ENCODE results near the gene ASB12. TPM values are rescaled to one million over a fixed set of nuclear protein-coding genes. Genes with fewer than 3 reads are reported as not detected.

ASB12 gene
- total RNA-seq, 1 donor from 2014 or later, result not detected

DNA sequence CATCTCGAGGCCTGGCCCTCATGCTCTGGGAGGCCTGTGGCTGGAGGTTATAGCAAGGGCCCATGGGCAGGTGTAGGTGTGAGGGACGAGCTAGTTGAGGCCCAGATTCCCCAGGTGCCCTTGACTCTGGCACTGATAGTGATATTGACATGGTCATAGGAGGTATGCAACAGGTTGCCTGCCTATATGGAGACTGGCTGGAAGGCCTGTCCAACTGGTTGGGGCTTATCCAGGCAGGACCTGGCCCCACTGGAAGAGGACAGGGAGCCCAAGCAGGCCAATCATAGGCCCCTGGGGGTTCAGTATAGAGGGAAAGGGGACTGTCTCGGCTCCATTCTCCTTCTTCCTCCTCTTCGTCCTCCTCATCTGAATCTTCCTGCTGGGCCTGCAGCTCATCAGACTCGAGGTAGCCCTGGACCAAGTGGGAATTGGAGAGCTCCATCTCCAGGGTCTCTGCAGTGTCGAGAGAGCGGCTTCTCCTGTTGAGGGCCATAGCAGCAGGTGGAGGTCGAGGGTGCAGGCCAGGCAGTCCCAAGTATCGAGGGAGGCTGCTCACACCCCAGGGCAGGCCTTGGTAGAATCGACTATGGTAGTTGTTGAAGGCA, 40.2 kb downstream of the ASB12 start:
- no peaks in the 10 kb centered on the region for H3K36me3 ChIP-seq (ENCODE audit: control insufficient read depth, insufficient read depth, low read length)
- TF ChIP-seq, protein P1, sequence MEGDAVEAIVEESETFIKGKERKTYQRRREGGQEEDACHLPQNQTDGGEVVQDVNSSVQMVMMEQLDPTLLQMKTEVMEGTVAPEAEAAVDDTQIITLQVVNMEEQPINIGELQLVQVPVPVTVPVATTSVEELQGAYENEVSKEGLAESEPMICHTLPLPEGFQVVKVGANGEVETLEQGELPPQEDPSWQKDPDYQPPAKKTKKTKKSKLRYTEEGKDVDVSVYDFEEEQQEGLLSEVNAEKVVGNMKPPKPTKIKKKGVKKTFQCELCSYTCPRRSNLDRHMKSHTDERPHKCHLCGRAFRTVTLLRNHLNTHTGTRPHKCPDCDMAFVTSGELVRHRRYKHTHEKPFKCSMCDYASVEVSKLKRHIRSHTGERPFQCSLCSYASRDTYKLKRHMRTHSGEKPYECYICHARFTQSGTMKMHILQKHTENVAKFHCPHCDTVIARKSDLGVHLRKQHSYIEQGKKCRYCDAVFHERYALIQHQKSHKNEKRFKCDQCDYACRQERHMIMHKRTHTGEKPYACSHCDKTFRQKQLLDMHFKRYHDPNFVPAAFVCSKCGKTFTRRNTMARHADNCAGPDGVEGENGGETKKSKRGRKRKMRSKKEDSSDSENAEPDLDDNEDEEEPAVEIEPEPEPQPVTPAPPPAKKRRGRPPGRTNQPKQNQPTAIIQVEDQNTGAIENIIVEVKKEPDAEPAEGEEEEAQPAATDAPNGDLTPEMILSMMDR (IDR thresholded peaks at IDR 0.05; ENCODE audit: insufficient read depth, low read length, poor library complexity, severe bottlenecking), result no peak
- DNase-seq (ENCODE audit: low read depth), result no peak
- H3K27me3 ChIP-seq (ENCODE audit: control insufficient read depth, insufficient read depth, low read length), result no peaks in the 10 kb centered on the region
- H3K4me3 ChIP-seq (ENCODE audit: low read depth, low read length), result no peak overlapping the region

DNA sequence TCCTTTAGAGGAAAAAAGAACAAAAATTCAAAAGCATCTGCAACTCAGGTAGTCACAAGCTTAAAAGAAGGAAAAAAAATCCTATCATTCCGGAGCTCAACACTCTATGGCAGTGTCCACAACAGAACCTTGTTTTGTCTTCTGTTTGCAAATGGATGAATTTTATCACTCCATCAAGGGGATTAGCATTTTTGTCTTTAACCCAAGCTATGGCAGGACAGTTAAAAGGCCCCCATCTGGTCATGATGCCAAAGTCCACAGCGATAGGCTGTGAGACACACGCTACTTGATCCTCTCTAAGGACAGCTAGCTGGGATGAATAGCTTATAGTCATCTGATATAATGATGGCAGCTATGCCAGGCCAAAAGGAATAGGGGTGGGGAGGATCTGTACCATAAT, 41.5 kb downstream of the ASB12 start:
- Histone ChIP-seq H3K4me3 (ENCODE audit: low read depth, low read length) (no peak overlapping the region), H3K27me3 (ENCODE audit: control insufficient read depth, insufficient read depth, low read length) (no peaks in the 10 kb centered on the region), H3K36me3 (ENCODE audit: control insufficient read depth, insufficient read depth, low read length) (no peaks in the 10 kb centered on the region)
- TF ChIP-seq, protein P1 (IDR thresholded peaks at IDR 0.05; ENCODE audit: insufficient read depth, low read length, poor library complexity, severe bottlenecking), result no peak
- no peak for DNase-seq (ENCODE audit: low read depth)

DNA sequence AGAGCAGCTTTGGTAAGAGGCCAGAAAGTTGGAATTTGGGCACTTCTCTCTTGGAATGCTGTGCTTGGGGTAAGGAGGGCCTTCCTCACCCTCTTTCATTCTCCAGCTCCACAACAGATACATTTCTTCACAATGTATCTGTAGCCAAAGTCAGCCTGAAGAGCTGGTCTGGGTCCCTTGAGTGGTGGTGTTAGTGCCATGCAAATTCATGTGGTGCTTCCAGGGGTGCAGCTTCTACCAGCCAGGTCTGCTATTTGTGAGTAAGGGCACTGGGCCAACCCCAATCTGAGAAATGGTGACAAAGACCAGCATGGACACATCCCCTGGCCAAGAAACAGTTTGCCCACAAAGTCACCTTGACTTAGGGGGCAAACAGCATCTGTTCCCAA, 42.7 kb downstream of the ASB12 start:
- Histone ChIP-seq H3K27me3 (ENCODE audit: control insufficient read depth, insufficient read depth, low read length) (no peaks in the 10 kb centered on the region), H3K36me3 (ENCODE audit: control insufficient read depth, insufficient read depth, low read length) (no peaks in the 10 kb centered on the region), H3K4me3 (ENCODE audit: low read depth, low read length) (no peak overlapping the region)
- DNase-seq (ENCODE audit: low read depth), result no peak
- TF ChIP-seq, protein P1 (IDR thresholded peaks at IDR 0.05; ENCODE audit: insufficient read depth, low read length, poor library complexity, severe bottlenecking), result no peak

DNA sequence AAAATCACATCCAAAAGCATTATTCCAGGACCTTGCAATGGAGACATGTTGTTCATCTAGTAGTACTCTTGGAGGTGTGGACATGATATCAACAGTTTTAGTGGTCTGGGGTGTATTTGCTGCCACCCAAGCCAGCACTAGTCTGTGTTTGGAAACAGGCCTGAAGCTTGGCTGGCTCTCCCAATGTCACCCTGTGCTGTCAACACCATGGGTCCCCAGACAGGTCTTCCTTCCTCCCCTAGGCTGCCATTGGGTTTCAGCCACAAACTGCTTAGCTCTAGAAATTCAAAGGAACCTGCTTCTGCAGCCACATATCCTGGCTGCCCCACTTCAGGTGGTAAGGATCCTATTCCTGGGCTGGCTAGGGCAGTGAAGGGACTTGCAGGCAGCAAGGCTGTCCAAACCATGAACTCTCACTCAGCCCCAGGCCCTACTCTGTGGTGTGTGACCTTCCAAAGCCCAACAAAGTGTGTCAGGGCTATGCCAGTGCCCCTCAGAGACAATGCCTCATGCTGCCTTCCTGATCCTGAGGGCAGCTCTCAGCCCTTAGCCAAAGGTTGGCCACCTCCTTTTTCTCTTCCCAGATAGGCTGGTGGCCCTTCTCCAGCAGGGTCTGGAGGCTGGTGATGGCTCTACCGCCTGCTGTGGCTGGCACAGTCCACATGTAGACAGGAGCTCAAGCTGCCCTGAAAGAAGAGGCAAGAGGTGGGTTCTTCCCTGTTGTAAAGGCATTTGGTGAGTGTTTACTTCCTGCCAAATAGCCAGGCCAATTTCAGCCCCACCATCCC, 43.2 kb downstream of the ASB12 start:
- TF ChIP-seq, protein P1 (IDR thresholded peaks at IDR 0.05; ENCODE audit: insufficient read depth, low read length, poor library complexity, severe bottlenecking), result no peak
- no peak overlapping the region for H3K4me3 ChIP-seq (ENCODE audit: low read depth, low read length)
- H3K27me3 ChIP-seq (ENCODE audit: control insufficient read depth, insufficient read depth, low read length), result no peaks in the 10 kb centered on the region
- no peak for DNase-seq (ENCODE audit: low read depth)
- no peaks in the 10 kb centered on the region for H3K36me3 ChIP-seq (ENCODE audit: control insufficient read depth, insufficient read depth, low read length)

DNA sequence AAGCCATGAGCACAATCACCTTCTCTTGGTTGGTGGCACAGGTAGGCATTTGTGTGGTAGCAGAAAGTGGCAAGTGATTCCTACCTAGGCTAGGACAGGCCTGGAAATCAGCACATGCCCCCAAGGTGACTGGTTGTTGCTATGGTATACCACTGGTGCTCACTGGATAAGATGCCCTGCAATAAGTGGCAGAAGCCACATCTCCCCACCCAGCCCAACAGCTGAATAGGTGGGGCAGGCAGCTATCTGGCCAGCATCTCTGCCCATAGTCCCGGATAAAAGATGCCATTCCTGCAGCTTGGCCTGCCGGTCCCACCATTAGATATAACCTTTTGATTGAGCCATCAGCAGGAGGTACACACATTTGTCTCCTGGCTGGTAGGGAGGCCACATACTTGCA, 46.0 kb downstream of the ASB12 start:
- TF ChIP-seq, protein P1 (IDR thresholded peaks at IDR 0.05; ENCODE audit: insufficient read depth, low read length, poor library complexity, severe bottlenecking), result no peak
- H3K4me3 ChIP-seq (ENCODE audit: low read depth, low read length), result no peak overlapping the region
- H3K27me3 ChIP-seq (ENCODE audit: control insufficient read depth, insufficient read depth, low read length), result no peaks in the 10 kb centered on the region
- no peak for DNase-seq (ENCODE audit: low read depth)
- H3K36me3 ChIP-seq (ENCODE audit: control insufficient read depth, insufficient read depth, low read length), result no peaks in the 10 kb centered on the region

All from kidney epithelial cell (primary cell).